ENCODE results near the gene PCSK4. TPM values are rescaled to one million over a fixed set of nuclear protein-coding genes. Genes with fewer than 3 reads are reported as not detected.

The PCSK4 gene
- total RNA-seq, 2 experiments from 2014 or later = 1.5 to 1.7 TPM

DNA sequence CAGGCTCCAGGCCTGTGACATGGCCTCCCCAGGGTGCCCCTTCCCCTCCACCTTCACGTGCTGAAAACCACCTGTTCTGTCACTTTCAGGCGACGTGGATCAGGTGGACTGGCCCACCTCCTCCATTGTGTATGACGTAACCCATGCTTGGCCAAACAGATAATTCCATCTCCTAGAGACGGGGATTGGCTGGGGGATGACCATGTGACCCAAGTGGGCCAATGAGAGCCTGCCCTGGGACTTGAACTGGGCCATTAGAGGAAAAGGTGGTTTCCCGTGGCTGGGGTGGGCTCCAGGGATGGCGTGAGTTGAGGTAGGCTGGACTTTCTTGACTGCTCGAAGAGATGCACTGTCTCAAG, 26.2 kb upstream of the PCSK4 start:
- Mint-ChIP-seq H3K36me3 (ENCODE audit: low read depth) (no peaks in the 10 kb centered on the region), H3K27ac (no peak overlapping the region), H3K9me3 (no peaks in the 10 kb centered on the region), H3K4me1 (ENCODE audit: low read depth) (peaks cover 6% of the 10 kb centered on the region), H3K4me3 (no peak overlapping the region), H3K27me3 (ENCODE audit: low read depth) (no peaks in the 10 kb centered on the region)
- CTCF ChIA-PET = no interaction called here
- intact Hi-C loops (cut with micrococcal nuclease) = no loop called here
- no peak for DNase-seq

DNA sequence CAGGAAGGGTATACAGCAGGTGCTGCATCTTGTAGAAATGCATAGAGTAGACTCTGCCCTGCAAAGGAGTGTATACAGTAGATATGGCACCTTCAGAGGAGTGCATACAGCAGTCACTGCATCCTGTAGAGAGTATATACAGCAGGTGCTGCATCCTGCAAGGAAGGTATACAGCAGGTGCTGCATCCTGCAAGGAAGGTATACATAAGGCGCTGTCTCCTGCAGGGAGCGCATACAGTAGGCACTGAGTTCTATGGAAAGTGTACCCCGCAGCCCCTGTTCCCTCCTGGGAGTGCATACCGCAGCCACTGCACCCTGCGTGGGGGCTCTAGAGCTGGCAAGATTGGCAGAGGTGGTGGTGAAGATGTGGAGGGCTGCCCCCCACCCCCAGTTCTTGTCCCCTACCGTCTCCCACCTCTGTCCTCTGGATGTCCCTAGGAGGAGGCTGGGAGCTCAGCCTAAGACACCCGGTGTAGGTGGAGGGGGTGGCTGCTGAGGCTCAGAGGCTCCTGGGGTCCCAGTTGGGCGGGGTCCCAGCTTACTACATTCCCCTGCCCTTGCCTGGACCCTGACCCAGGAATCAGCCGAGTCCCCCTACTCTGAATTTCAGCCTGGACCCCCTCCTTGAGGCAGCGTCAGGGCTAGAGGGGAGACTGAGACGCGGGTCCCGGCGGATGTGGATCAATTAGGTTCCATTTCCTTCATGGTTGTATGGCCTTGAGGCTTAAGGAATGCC, 25.0 kb upstream of the PCSK4 start:
- intact Hi-C loops (cut with micrococcal nuclease) = loop anchor here (5.0 kb wide), 1 partner anchor 238 kb away; the partner anchor contains the start of gene FAM174C
- no peaks in the 10 kb centered on the region for H3K36me3 Mint-ChIP-seq (ENCODE audit: low read depth)
- no peak overlapping the region for H3K4me3 Mint-ChIP-seq
- H3K27ac Mint-ChIP-seq = no peak overlapping the region
- peaks cover 2% of the 10 kb centered on the region for H3K27me3 Mint-ChIP-seq (ENCODE audit: low read depth)
- H3K9me3 Mint-ChIP-seq = no peaks in the 10 kb centered on the region
- H3K4me1 Mint-ChIP-seq (ENCODE audit: low read depth) = peaks cover 6% of the 10 kb centered on the region
- CTCF ChIA-PET = interaction anchor here (0.7 to 1.0 kb wide), 2 partner anchors 49 to 148 kb away, joined by 3 to 4 read pairs; no protein-coding TSS in a partner anchor
- DNase-seq = no peak

DNA sequence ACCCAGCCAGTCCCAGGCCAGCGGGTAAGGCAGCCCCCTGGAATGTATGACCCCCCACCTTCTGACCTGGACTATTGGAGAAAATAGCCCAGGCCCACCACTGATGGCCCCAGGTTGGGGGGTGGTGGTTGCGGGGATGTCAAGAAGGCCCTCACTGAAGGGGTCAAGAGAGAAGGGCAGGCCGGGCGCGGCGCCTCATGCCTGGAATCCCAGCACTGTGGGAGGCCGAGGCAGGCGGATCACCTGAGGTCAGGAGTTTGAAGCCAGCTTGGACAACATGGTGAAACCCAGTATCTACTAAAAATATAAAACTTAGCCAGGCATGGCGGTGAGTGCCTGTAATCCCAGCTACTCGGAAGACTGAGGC, 24.1 kb upstream of the PCSK4 start:
- CTCF ChIA-PET = interaction anchor here (0.7 to 1.0 kb wide), 2 partner anchors 48 to 147 kb away, joined by 3 to 4 read pairs; no protein-coding TSS in a partner anchor
- no peaks in the 10 kb centered on the region for H3K9me3 Mint-ChIP-seq
- H3K27ac Mint-ChIP-seq = no peak overlapping the region
- no peak overlapping the region for H3K4me3 Mint-ChIP-seq
- H3K27me3 Mint-ChIP-seq (ENCODE audit: low read depth) = peaks cover 6% of the 10 kb centered on the region
- DNase-seq = no peak
- no peaks in the 10 kb centered on the region for H3K36me3 Mint-ChIP-seq (ENCODE audit: low read depth)
- H3K4me1 Mint-ChIP-seq (ENCODE audit: low read depth) = peaks cover 11% of the 10 kb centered on the region
- intact Hi-C loops (cut with micrococcal nuclease) = loop anchor here (5.0 kb wide), 1 partner anchor 237 kb away; the partner anchor contains the start of gene FAM174C

GRCh38 chr19:1513499-1514294, 23.5 kb upstream of the PCSK4 start:
- no peak overlapping the region for H3K4me3 Mint-ChIP-seq
- CTCF ChIA-PET = interaction anchor here (1.0 kb wide), 1 partner anchor 47 kb away, joined by 3 read pairs; no protein-coding TSS in a partner anchor

DNA sequence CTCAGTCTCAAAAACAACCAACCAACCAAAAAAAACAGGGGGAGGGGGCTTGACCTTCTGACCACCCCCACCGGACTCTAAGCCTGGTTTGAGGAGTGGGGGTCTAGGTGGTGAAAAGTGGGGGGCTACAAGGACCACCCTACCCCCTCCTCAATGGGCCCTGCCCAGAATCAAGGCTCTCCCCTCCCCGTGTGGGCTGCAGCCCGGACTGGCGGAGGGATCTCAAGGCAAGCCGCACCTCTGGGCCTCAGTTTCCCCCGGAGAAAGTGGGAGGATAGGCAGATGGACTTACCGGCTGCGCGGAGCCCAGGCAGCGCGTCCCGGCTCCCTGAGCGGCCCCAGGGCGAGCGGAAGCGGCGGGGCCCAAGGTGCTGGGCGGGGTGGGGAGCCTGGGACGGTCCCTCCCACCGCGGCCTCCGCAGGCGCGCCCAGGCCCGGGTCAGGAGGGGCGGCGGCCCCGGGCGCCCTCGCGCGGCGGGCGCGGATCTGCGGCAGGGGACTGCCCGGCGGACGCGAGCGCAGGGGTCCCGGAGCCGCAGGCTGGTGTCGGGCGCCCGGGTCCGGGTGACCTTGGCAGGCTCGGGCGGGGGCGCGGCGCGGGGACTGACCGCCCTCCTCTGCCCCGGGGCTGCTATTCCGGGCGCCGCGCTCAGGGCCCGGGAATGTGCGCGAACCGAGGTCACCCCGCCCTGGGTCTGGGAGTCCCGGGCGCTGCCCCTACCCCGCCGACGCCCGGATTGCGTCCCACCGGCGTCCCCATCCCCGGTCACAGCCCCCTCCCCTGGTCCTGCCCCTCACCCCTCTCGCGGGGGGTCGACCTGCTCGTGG, 22.7 kb upstream of the PCSK4 start, which contains the start of gene ADAMTSL5:
Gene ADAMTSL5 (minus strand): TSS at position 349 of the 828 bp plus-strand sequence. CDS start 2,076 bp downstream, outside the sequence.
- CTCF ChIA-PET = no interaction called here
- Mint-ChIP-seq H3K4me3 (peak within 1 kb of the TSS; percentile 63), H3K27ac (no peak within 1 kb of the TSS), H3K9me3 (no peaks in the 10 kb centered on the region), H3K36me3 (ENCODE audit: low read depth) (no peaks in the 10 kb centered on the region), H3K27me3 (ENCODE audit: low read depth) (peaks cover 6% of the 10 kb centered on the region), H3K4me1 (ENCODE audit: low read depth) (peaks cover 13% of the 10 kb centered on the region)
- intact Hi-C loops (cut with micrococcal nuclease) = loop anchor here (1.0 to 5.0 kb wide), 3 partner anchors 42 to 236 kb away; partner anchors contain the start of genes FAM174C and RPS15
- DNase-seq = peak; percentile 78

More at GRCh38 chr19:1513499-1514294, 23.5 kb upstream of the PCSK4 start:
- peaks cover 12% of the 10 kb centered on the region for H3K4me1 Mint-ChIP-seq (ENCODE audit: low read depth)
- DNase-seq = peak; percentile 69
- no peak overlapping the region for H3K27ac Mint-ChIP-seq
- peaks cover 6% of the 10 kb centered on the region for H3K27me3 Mint-ChIP-seq (ENCODE audit: low read depth)
- H3K36me3 Mint-ChIP-seq (ENCODE audit: low read depth) = no peaks in the 10 kb centered on the region
- intact Hi-C loops (cut with micrococcal nuclease) = loop anchor here (1.0 to 5.0 kb wide), 3 partner anchors 43 to 236 kb away; partner anchors contain the start of genes FAM174C and RPS15
- no peaks in the 10 kb centered on the region for H3K9me3 Mint-ChIP-seq

DNA sequence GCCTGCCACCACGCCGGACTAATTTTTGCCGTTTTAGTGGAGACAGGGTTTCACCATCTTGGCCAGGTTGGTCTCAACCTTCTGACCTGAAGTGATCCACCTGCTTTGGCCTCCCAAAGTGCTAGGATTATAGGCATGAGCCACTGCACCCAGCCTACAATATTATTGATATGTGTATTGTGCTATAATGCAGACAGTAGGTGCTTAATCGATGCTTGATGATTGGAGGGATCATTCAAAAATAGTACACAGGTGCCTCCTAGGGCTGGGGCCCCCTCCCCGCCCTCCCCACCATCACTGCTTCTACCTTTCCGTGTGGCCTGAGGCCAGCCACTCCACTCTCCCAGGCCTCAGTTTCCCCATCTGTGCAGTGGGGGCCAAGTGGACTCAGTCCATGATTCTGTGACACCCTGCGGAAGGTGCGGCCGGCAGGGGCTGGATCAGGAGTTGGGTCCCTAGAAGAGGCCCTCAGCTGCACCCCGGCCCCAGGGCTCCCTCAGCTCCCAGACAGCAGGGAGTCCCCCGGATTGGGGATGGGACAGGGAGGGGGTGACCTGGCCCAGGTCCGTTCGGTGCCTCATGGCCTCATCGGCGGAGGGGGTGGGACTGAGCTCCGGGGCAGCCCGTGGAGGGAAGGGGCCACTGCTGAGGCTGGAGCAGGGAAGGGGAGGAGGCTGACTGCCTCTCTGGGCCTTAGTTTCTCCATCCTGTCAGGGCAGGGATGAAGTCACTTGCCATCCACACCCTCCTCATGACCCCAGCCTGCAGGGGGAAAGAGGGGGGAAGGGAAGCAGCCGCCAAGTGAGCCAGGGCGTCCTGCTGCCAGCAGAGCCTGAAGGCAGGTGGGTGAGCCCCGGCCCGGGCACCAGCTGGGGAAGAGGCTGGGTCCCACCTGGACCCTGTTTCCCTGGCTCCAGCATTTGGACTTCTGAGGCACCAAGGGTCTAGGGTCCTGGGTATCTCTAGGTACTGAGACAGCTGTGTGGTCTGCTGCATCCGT, 21.5 kb upstream of the PCSK4 start:
- DNase-seq = no peak
- H3K36me3 Mint-ChIP-seq (ENCODE audit: low read depth) = no peaks in the 10 kb centered on the region
- CTCF ChIA-PET = no interaction called here
- no peaks in the 10 kb centered on the region for H3K9me3 Mint-ChIP-seq
- peak overlapping the region; percentile 63 for H3K4me3 Mint-ChIP-seq
- H3K27ac Mint-ChIP-seq = no peak overlapping the region
- H3K27me3 Mint-ChIP-seq (ENCODE audit: low read depth) = peaks cover 6% of the 10 kb centered on the region
- intact Hi-C loops (cut with micrococcal nuclease) = loop anchor here (2.0 to 5.0 kb wide), 2 partner anchors 41 to 234 kb away; partner anchors contain the start of gene FAM174C
- H3K4me1 Mint-ChIP-seq (ENCODE audit: low read depth) = peaks cover 17% of the 10 kb centered on the region

- Mint-ChIP-seq H3K27ac (no peak overlapping the region), H3K27me3 (ENCODE audit: low read depth) (peaks cover 6% of the 10 kb centered on the region), H3K9me3 (no peaks in the 10 kb centered on the region), H3K4me3 (no peak overlapping the region), H3K4me1 (ENCODE audit: low read depth) (peaks cover 17% of the 10 kb centered on the region), H3K36me3 (ENCODE audit: low read depth) (no peaks in the 10 kb centered on the region)
- DNase-seq = no peak
- CTCF ChIA-PET = no interaction called here
- intact Hi-C loops (cut with micrococcal nuclease) = loop anchor here (5.0 kb wide), 1 partner anchor 234 kb away; the partner anchor contains the start of gene FAM174C
Observed at GRCh38 chr19:1510807-1511206, 20.7 kb upstream of the PCSK4 start.

DNA sequence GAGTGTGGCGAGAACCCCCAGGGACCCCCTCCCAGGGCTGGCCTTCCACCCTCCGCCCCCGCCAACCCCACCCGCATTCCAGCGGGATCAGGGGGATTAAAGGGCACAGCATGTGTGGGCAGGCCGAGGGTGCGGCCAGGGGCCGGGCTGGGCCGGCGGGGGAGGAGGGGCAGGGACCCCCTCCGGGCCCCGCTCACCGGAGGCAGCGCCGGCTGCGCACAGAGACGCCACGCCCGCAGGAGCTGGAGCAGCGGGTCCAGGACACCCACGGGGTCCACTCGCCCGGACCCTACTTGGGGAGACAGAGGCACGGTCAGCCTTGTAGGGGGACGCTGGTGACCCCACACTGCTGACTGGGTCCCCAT, 20.3 kb upstream of the PCSK4 start:
- H3K36me3 Mint-ChIP-seq (ENCODE audit: low read depth) = no peaks in the 10 kb centered on the region
- intact Hi-C loops (cut with micrococcal nuclease) = loop anchor here (5.0 kb wide), 1 partner anchor 233 kb away; the partner anchor contains the start of gene FAM174C
- no peak overlapping the region for H3K4me3 Mint-ChIP-seq
- peaks cover 17% of the 10 kb centered on the region for H3K4me1 Mint-ChIP-seq (ENCODE audit: low read depth)
- DNase-seq = no peak
- H3K9me3 Mint-ChIP-seq = no peaks in the 10 kb centered on the region
- CTCF ChIA-PET = no interaction called here
- no peak overlapping the region for H3K27ac Mint-ChIP-seq
- H3K27me3 Mint-ChIP-seq (ENCODE audit: low read depth) = peaks cover 6% of the 10 kb centered on the region

DNA sequence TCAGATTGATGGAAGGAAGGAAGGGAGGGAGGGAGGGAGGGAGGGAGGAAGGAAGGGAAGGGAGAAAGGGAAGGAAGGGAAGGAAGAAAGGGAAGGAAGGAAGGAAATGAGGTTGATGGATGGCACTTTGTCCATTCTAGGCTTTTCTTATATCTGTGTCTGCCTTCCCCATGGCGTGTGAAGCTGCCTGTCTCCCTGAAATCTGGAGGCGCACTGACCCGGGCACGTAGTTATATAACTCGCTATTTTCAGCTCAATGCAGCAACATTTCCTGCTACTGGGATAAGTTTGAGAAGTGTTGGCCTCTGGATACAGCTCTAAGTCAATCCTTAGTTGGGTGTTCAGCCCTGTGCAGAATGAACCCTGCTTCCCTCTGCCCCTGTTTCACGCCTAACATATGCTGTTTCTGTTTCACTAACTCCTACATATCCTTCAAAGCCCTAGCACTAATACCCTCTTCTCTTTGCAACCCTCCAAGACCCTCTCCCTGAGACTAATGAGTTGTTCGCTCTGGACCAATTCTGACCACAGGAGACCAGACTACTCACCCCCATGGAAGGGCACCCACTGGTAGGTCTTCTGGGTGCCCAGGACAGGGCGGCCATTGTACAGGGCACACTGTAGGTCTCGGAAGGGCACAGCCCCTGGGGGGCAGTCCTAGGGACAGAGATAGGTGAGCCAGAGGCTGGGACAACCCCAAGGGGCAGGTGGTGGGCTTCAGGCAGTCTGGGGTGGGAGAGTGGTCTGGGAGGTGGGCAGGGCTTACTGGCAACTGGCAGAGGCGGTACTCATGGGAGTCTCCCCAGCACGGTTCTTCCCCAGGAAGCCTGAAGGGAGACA, 19.7 kb upstream of the PCSK4 start:
- H3K9me3 Mint-ChIP-seq = no peaks in the 10 kb centered on the region
- H3K27ac Mint-ChIP-seq = no peak overlapping the region
- CTCF ChIA-PET = no interaction called here
- no peak overlapping the region for H3K4me3 Mint-ChIP-seq
- peaks cover 17% of the 10 kb centered on the region for H3K4me1 Mint-ChIP-seq (ENCODE audit: low read depth)
- peaks cover 6% of the 10 kb centered on the region for H3K27me3 Mint-ChIP-seq (ENCODE audit: low read depth)
- intact Hi-C loops (cut with micrococcal nuclease) = loop anchor here (5.0 kb wide), 1 partner anchor 233 kb away; the partner anchor contains the start of gene FAM174C
- no peak for DNase-seq
- H3K36me3 Mint-ChIP-seq (ENCODE audit: low read depth) = no peaks in the 10 kb centered on the region

GRCh38 chr19:1508507-1508856, 18.3 kb upstream of the PCSK4 start:
- DNase-seq = no peak
- Mint-ChIP-seq H3K36me3 (ENCODE audit: low read depth) (no peaks in the 10 kb centered on the region), H3K27ac (no peak overlapping the region), H3K9me3 (no peaks in the 10 kb centered on the region), H3K4me3 (no peak overlapping the region), H3K4me1 (ENCODE audit: low read depth) (peaks cover 19% of the 10 kb centered on the region), H3K27me3 (ENCODE audit: low read depth) (peaks cover 12% of the 10 kb centered on the region)
- CTCF ChIA-PET = no interaction called here
- intact Hi-C loops (cut with micrococcal nuclease) = no loop called here

Data from activated naive CD4-positive, alpha-beta T cell treated with anti-CD3 and anti-CD28 coated beads for 36 hours (primary cell).